ENCODE results near the gene MACROD2. TPM values are rescaled to one million over a fixed set of nuclear protein-coding genes. Genes with fewer than 3 reads are reported as not detected.
A peak's percentile ranks its signal among the peaks of the same experiment; 100 is the strongest.

Gene MACROD2
- total RNA-seq, 1 donor from 2014 or later, result 6.7 TPM

GRCh38 chr20:15320941-15321340 is 1325.6 kb downstream of the MACROD2 start:
- Mint-ChIP-seq H3K27me3 (no peaks in the 10 kb centered on the region), H3K4me1 (ENCODE audit: unreplicated experiment) (no peaks in the 10 kb centered on the region), H3K9me3 (peaks cover 14% of the 10 kb centered on the region), H3K4me3 (no peak overlapping the region), H3K36me3 (no peaks in the 10 kb centered on the region), H3K27ac (no peak overlapping the region)
- TF ChIP-seq CTCF (conservative IDR thresholded peaks at IDR 0.05), result no peak
- no peak for DNase-seq (ENCODE audit: extremely low spot score, unreplicated experiment)

GRCh38 chr20:15327123-15327522 is 1331.8 kb downstream of the MACROD2 start:
- Mint-ChIP-seq H3K9me3 (peaks cover 6% of the 10 kb centered on the region), H3K27ac (no peak overlapping the region), H3K4me1 (ENCODE audit: unreplicated experiment) (no peaks in the 10 kb centered on the region)

GRCh38 chr20:15328084-15328483 is 1332.8 kb downstream of the MACROD2 start:
- Mint-ChIP-seq H3K4me1 (ENCODE audit: unreplicated experiment) (no peaks in the 10 kb centered on the region), H3K27me3 (no peaks in the 10 kb centered on the region), H3K36me3 (no peaks in the 10 kb centered on the region), H3K27ac (no peak overlapping the region), H3K4me3 (no peak overlapping the region), H3K9me3 (no peaks in the 10 kb centered on the region)
- no peak for TF ChIP-seq CTCF (conservative IDR thresholded peaks at IDR 0.05)
- DNase-seq (ENCODE audit: extremely low spot score, unreplicated experiment), result no peak

More at GRCh38 chr20:15327123-15327522, 1331.8 kb downstream of the MACROD2 start:
- no peaks in the 10 kb centered on the region for H3K27me3 Mint-ChIP-seq
- no peak overlapping the region for H3K4me3 Mint-ChIP-seq
- no peak for TF ChIP-seq CTCF (conservative IDR thresholded peaks at IDR 0.05)
- no peaks in the 10 kb centered on the region for H3K36me3 Mint-ChIP-seq
- no peak for DNase-seq (ENCODE audit: extremely low spot score, unreplicated experiment)

DNA sequence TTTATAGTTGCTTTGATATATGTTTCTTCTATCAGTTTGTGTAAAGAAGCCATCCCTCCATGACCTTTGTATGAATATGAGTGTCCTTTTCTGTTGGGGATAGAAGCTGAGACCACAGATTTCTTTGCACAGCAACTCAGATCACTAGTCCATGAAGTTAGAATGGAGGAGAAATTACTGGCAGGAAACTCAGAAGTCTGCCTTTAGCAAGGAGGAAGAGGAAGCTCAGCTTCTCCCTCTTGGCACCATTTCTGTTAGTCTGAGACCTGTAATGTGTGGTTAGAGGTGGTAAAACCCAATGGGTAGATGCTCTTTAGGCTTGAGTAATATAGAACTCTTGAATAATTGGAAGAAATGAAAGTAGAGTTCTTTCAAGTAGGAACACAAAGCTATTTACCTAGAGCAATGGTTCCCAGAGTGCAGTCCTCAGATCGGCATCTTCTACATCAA is 1337.4 kb downstream of the MACROD2 start:
- Mint-ChIP-seq H3K36me3 (no peaks in the 10 kb centered on the region), H3K9me3 (peaks cover 5% of the 10 kb centered on the region), H3K4me3 (no peak overlapping the region), H3K27me3 (peaks cover 7% of the 10 kb centered on the region), H3K4me1 (ENCODE audit: unreplicated experiment) (peaks cover 4% of the 10 kb centered on the region), H3K27ac (no peak overlapping the region)
- no peak for TF ChIP-seq CTCF (conservative IDR thresholded peaks at IDR 0.05)
- DNase-seq (ENCODE audit: extremely low spot score, unreplicated experiment), result no peak

DNA sequence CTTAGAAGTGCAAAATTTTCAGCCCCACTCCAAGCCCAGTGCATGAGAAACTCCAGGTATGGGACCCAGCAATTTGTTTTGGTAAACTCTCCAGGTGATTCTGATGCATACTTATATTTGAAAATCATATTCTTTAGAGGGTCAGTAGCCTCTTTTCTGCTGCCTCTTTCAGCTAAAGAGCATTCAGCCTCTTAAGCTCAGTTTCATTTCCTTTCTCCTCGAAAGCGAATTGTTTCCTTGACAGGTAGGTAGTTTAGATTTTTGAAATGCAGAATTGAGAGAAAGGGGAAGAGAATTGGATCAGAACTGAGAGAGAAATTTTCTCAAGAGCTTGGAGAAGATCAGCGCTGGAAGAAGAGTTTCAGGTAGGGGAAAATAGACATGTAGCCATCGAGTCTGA is 1337.9 kb downstream of the MACROD2 start:
- DNase-seq (ENCODE audit: extremely low spot score, unreplicated experiment), result no peak
- Mint-ChIP-seq H3K36me3 (no peaks in the 10 kb centered on the region), H3K4me1 (ENCODE audit: unreplicated experiment) (peaks cover 4% of the 10 kb centered on the region), H3K9me3 (peaks cover 5% of the 10 kb centered on the region), H3K27me3 (peaks cover 7% of the 10 kb centered on the region), H3K4me3 (no peak overlapping the region), H3K27ac (no peak overlapping the region)
- TF ChIP-seq CTCF (conservative IDR thresholded peaks at IDR 0.05), result no peak

DNA sequence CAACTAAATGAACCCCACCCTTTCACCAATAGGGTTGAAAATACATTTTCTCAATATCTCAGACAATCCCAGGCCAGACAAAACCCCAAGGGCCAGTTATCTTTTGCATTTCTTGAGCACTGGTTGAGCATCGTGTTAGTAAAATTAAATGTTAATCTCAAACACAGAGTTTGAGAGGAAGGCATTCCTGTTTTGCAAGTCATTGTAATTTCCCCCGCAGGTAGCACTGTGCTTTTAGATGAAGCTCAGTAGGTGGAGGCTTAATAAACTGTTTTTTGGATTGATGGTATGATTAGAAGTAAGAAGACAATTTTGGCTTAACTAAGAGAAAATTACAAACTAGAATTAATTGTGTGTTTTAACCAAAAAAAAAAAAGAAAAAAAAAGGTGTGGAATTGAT is 1340.7 kb downstream of the MACROD2 start:
- no peak for DNase-seq (ENCODE audit: extremely low spot score, unreplicated experiment)
- no peak for TF ChIP-seq CTCF (conservative IDR thresholded peaks at IDR 0.05)
- H3K9me3 Mint-ChIP-seq, result peaks cover 5% of the 10 kb centered on the region
- no peaks in the 10 kb centered on the region for H3K36me3 Mint-ChIP-seq
- H3K4me1 Mint-ChIP-seq (ENCODE audit: unreplicated experiment), result peaks cover 4% of the 10 kb centered on the region
- H3K4me3 Mint-ChIP-seq, result no peak overlapping the region
- H3K27ac Mint-ChIP-seq, result peak overlapping the region; percentile 58
- H3K27me3 Mint-ChIP-seq, result peaks cover 7% of the 10 kb centered on the region
